Measurements from ENCODE around the gene RPH3AL.
"Not testable (repeated sequence)": the region's sequence is repeated elsewhere in the genome, so short reads cannot be mapped to it uniquely, and the experiment has no call there.

DNA sequence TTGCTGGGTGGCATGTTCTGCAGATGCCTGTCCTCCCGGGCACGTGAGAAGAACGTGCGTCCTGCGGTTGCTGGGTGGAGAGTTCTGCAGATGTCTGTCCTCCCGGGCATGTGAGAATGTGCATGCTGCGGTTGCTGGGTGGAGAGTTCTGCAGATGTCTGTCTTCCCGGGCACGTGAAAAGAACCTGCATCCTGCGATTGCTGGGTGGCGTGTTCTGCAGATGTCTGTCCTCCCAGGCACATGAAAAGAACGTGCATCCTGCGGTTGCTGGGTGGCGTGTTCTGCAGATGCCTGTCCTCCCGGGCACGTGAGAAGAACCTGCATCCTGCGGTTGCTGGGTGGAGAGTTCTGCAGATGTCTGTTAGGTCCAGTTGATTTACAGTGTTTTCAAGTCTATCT is 15.0 kb upstream of the RPH3AL start:
- not testable (repeated sequence) for TF ChIP-seq ZNF558 (tag by site-specific recombination; IDR thresholded peaks at IDR 0.05); ZNF596 (tag by site-specific recombination; IDR thresholded peaks at IDR 0.05); ZNF274 (IDR thresholded peaks at IDR 0.05; ENCODE audit: low read length); ZNF274 (tag by site-specific recombination; IDR thresholded peaks at IDR 0.05; ENCODE audit: borderline replicate concordance); ZNF302 (tag by site-specific recombination; IDR thresholded peaks at IDR 0.05; ENCODE audit: low read depth); ZNF777 (tag by site-specific recombination; IDR thresholded peaks at IDR 0.05; ENCODE audit: borderline replicate concordance); SALL2 (tag by site-specific recombination; IDR thresholded peaks at IDR 0.05; ENCODE audit: borderline replicate concordance); KLF10 (tag by site-specific recombination; IDR thresholded peaks at IDR 0.05)
- TF ChIP-seq, protein P1, sequence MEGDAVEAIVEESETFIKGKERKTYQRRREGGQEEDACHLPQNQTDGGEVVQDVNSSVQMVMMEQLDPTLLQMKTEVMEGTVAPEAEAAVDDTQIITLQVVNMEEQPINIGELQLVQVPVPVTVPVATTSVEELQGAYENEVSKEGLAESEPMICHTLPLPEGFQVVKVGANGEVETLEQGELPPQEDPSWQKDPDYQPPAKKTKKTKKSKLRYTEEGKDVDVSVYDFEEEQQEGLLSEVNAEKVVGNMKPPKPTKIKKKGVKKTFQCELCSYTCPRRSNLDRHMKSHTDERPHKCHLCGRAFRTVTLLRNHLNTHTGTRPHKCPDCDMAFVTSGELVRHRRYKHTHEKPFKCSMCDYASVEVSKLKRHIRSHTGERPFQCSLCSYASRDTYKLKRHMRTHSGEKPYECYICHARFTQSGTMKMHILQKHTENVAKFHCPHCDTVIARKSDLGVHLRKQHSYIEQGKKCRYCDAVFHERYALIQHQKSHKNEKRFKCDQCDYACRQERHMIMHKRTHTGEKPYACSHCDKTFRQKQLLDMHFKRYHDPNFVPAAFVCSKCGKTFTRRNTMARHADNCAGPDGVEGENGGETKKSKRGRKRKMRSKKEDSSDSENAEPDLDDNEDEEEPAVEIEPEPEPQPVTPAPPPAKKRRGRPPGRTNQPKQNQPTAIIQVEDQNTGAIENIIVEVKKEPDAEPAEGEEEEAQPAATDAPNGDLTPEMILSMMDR (tag by site-specific recombination; IDR thresholded peaks at IDR 0.05): not testable (repeated sequence)
- TF ChIP-seq, protein P2, sequence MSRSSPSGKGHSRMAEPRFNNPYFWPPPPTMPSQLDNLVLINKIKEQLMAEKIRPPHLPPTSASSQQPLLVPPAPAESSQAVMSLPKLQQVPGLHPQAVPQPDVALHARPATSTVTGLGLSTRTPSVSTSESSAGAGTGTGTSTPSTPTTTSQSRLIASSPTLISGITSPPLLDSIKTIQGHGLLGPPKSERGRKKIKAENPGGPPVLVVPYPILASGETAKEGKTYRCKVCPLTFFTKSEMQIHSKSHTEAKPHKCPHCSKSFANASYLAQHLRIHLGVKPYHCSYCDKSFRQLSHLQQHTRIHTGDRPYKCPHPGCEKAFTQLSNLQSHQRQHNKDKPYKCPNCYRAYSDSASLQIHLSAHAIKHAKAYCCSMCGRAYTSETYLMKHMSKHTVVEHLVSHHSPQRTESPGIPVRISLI (tag by site-specific recombination; IDR thresholded peaks at IDR 0.05): not testable (repeated sequence)
